ENCODE measurements around the gene PEX7. TPM values are rescaled to one million over a fixed set of nuclear protein-coding genes. Genes with fewer than 3 reads are reported as not detected.

Gene PEX7, protein sequence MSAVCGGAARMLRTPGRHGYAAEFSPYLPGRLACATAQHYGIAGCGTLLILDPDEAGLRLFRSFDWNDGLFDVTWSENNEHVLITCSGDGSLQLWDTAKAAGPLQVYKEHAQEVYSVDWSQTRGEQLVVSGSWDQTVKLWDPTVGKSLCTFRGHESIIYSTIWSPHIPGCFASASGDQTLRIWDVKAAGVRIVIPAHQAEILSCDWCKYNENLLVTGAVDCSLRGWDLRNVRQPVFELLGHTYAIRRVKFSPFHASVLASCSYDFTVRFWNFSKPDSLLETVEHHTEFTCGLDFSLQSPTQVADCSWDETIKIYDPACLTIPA
- 5.7 TPM for polyA plus RNA-seq (2013, experiment 1 of 2)
- polyA plus RNA-seq (2013, experiment 2 of 2): 7.7 TPM

DNA sequence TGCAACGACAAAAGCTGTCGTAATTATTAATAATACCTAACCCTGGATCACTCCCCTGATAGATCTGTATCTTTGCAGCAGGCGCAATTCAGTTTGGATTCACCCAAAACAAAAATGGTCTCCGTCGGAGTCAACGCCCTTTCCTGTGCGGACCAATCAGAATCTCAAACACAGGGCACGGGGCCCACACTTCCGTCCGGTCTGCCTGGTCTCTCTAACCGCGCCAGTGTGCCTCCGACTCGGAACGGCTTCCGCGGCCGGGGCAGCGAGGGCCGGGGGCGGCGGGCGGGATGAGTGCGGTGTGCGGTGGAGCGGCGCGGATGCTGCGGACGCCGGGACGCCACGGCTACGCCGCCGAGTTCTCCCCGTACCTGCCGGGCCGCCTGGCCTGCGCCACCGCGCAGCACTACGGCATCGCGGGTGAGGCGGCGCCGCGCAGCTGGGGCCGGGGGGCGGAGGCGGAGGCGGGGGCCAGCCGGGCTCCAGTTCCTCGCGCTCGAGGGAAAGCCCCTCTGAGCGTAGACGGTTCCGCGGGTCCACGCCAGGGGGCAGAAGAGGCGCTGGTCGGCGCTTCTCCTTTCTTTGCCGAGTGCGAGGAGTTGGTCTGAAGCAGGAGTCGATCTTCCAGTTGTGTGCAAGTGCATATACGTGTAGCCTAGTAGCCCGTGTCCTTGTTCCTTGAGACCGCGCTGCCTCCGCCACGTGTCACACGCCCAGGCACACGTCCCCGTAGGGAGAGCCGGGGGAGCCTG, at the start of gene PEX7:
Gene PEX7 (plus strand): TSS at position 217 of the 752 bp plus-strand sequence. CDS start 74 bp downstream, at position 291.
- 5% methylated on average over 78 of the region's 78 CpGs for WGBS
- H3K9ac ChIP-seq (ENCODE audit: low read depth, low read length): peak within 1 kb of the TSS; percentile 82
- 0 out of 2 replicates have a peak, but pooled peaks cover 3% of the 10 kb centered on the region for H3K27me3 ChIP-seq (ENCODE audit: insufficient read depth, low read length)
- H3K36me3 ChIP-seq (ENCODE audit: insufficient read depth, low read length): peaks cover 23% of the 10 kb centered on the region
- no peaks in the 10 kb centered on the region for H3K4me1 ChIP-seq (ENCODE audit: insufficient read depth, low read length)
- no peaks in the 10 kb centered on the region for H3K9me3 ChIP-seq (ENCODE audit: insufficient read depth, low read depth, low read length)
- peak within 1 kb of the TSS; percentile 90 for H3K27ac ChIP-seq (ENCODE audit: low read depth, low read length)
- H3K4me3 ChIP-seq (ENCODE audit: low read length): peak within 1 kb of the TSS; percentile 67

GRCh38 chr6:136772685-136773472, 49.5 kb upstream of the PEX7 start:
- no peaks in the 10 kb centered on the region for H3K36me3 ChIP-seq (ENCODE audit: insufficient read depth, low read length)
- H3K27me3 ChIP-seq (ENCODE audit: insufficient read depth, low read length): no peaks in the 10 kb centered on the region
- H3K27ac ChIP-seq (ENCODE audit: low read depth, low read length): no peak overlapping the region
- H3K9ac ChIP-seq (ENCODE audit: low read depth, low read length): peak overlapping the region; percentile 22; the same call in 1 of the 2 replicates
- peaks cover 9% of the 10 kb centered on the region for H3K4me1 ChIP-seq (ENCODE audit: insufficient read depth, low read length)
- WGBS: 80% methylated on average over 5 of the region's 6 CpGs
- no peak overlapping the region for H3K4me3 ChIP-seq (ENCODE audit: low read length)
- no peaks in the 10 kb centered on the region for H3K9me3 ChIP-seq (ENCODE audit: insufficient read depth, low read depth, low read length)

- Histone ChIP-seq H3K27ac (ENCODE audit: low read depth, low read length) (no peak overlapping the region), H3K9ac (ENCODE audit: low read depth, low read length) (peak overlapping the region; percentile 22; the same call in 1 of the 2 replicates), H3K9me3 (ENCODE audit: insufficient read depth, low read depth, low read length) (no peaks in the 10 kb centered on the region), H3K27me3 (ENCODE audit: insufficient read depth, low read length) (no peaks in the 10 kb centered on the region), H3K36me3 (ENCODE audit: insufficient read depth, low read length) (no peaks in the 10 kb centered on the region), H3K4me3 (ENCODE audit: low read length) (no peak overlapping the region), H3K4me1 (ENCODE audit: insufficient read depth, low read length) (peaks cover 9% of the 10 kb centered on the region)
- WGBS: 91% methylated on average over 3 of the region's 4 CpGs
Observed at GRCh38 chr6:136773473-136773796, 49.0 kb upstream of the PEX7 start.

GRCh38 chr6:136774228-136775041, 48.0 kb upstream of the PEX7 start:
- Histone ChIP-seq H3K27me3 (ENCODE audit: insufficient read depth, low read length) (no peaks in the 10 kb centered on the region), H3K4me3 (ENCODE audit: low read length) (no peak overlapping the region), H3K36me3 (ENCODE audit: insufficient read depth, low read length) (no peaks in the 10 kb centered on the region), H3K4me1 (ENCODE audit: insufficient read depth, low read length) (peaks cover 9% of the 10 kb centered on the region), H3K9me3 (ENCODE audit: insufficient read depth, low read depth, low read length) (no peaks in the 10 kb centered on the region), H3K27ac (ENCODE audit: low read depth, low read length) (no peak overlapping the region), H3K9ac (ENCODE audit: low read depth, low read length) (no peak overlapping the region)
- 91% methylated on average over 5 of the region's 6 CpGs for WGBS

- no peak overlapping the region for H3K27ac ChIP-seq (ENCODE audit: low read depth, low read length)
- 93% methylated on average over 3 of the region's 3 CpGs for WGBS
- peaks cover 9% of the 10 kb centered on the region for H3K4me1 ChIP-seq (ENCODE audit: insufficient read depth, low read length)
- H3K9me3 ChIP-seq (ENCODE audit: insufficient read depth, low read depth, low read length): no peaks in the 10 kb centered on the region
- no peak overlapping the region for H3K4me3 ChIP-seq (ENCODE audit: low read length)
- H3K9ac ChIP-seq (ENCODE audit: low read depth, low read length): no peak overlapping the region
- H3K36me3 ChIP-seq (ENCODE audit: insufficient read depth, low read length): no peaks in the 10 kb centered on the region
- no peaks in the 10 kb centered on the region for H3K27me3 ChIP-seq (ENCODE audit: insufficient read depth, low read length)
Observed at GRCh38 chr6:136775081-136775480, 47.3 kb upstream of the PEX7 start.

GRCh38 chr6:136775548-136775947, 46.8 kb upstream of the PEX7 start:
- H3K4me1 ChIP-seq (ENCODE audit: insufficient read depth, low read length): peaks cover 9% of the 10 kb centered on the region
- WGBS: 95% methylated on average over 2 of the region's 2 CpGs

DNA sequence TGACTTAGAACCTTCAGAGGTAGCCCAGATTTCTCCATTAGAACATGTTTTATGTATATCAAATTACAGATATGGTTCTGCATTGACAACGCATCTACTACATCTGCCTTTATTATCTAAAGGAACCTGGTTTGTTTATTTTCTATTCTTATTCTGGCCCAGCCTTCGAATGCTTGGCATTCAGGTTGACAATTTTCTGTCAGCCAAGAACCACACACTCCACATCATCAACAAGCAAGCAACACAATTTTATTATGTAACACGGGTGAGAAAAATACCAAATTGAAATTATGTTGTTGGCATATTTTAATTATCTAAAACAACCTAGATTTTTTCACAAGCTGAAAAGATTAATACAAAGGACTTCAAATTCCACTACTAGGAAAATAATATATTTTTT, 44.7 kb upstream of the PEX7 start:
- no peaks in the 10 kb centered on the region for H3K9me3 ChIP-seq (ENCODE audit: insufficient read depth, low read depth, low read length)
- H3K4me3 ChIP-seq (ENCODE audit: low read length): no peak overlapping the region
- H3K9ac ChIP-seq (ENCODE audit: low read depth, low read length): no peak overlapping the region
- WGBS: 85% methylated on average over 2 of the region's 3 CpGs
- H3K27me3 ChIP-seq (ENCODE audit: insufficient read depth, low read length): no peaks in the 10 kb centered on the region
- H3K27ac ChIP-seq (ENCODE audit: low read depth, low read length): no peak overlapping the region
- H3K4me1 ChIP-seq (ENCODE audit: insufficient read depth, low read length): peaks cover 8% of the 10 kb centered on the region
- H3K36me3 ChIP-seq (ENCODE audit: insufficient read depth, low read length): no peaks in the 10 kb centered on the region

More at GRCh38 chr6:136775548-136775947, 46.8 kb upstream of the PEX7 start:
- no peak overlapping the region for H3K27ac ChIP-seq (ENCODE audit: low read depth, low read length)
- H3K36me3 ChIP-seq (ENCODE audit: insufficient read depth, low read length): no peaks in the 10 kb centered on the region
- H3K9me3 ChIP-seq (ENCODE audit: insufficient read depth, low read depth, low read length): no peaks in the 10 kb centered on the region
- H3K9ac ChIP-seq (ENCODE audit: low read depth, low read length): no peak overlapping the region
- H3K4me3 ChIP-seq (ENCODE audit: low read length): no peak overlapping the region
- no peaks in the 10 kb centered on the region for H3K27me3 ChIP-seq (ENCODE audit: insufficient read depth, low read length)

- H3K27ac ChIP-seq (ENCODE audit: low read depth, low read length): no peak overlapping the region
- H3K36me3 ChIP-seq (ENCODE audit: insufficient read depth, low read length): no peaks in the 10 kb centered on the region
- H3K4me3 ChIP-seq (ENCODE audit: low read length): no peak overlapping the region
- H3K4me1 ChIP-seq (ENCODE audit: insufficient read depth, low read length): no peaks in the 10 kb centered on the region; the same call in 1 of the 2 replicates
- H3K9ac ChIP-seq (ENCODE audit: low read depth, low read length): no peak overlapping the region
- 87% methylated on average over 1 of the region's 1 CpG for WGBS
- H3K9me3 ChIP-seq (ENCODE audit: insufficient read depth, low read depth, low read length): no peaks in the 10 kb centered on the region
- H3K27me3 ChIP-seq (ENCODE audit: insufficient read depth, low read length): no peaks in the 10 kb centered on the region
Observed at GRCh38 chr6:136779682-136780081, 42.7 kb upstream of the PEX7 start.

GRCh38 chr6:136780972-136781371, 41.4 kb upstream of the PEX7 start:
- no peaks in the 10 kb centered on the region; the same call in 1 of the 2 replicates for H3K4me1 ChIP-seq (ENCODE audit: insufficient read depth, low read length)
- no peak overlapping the region for H3K9ac ChIP-seq (ENCODE audit: low read depth, low read length)
- H3K4me3 ChIP-seq (ENCODE audit: low read length): no peak overlapping the region
- H3K36me3 ChIP-seq (ENCODE audit: insufficient read depth, low read length): no peaks in the 10 kb centered on the region
- H3K27me3 ChIP-seq (ENCODE audit: insufficient read depth, low read length): no peaks in the 10 kb centered on the region
- no peak overlapping the region for H3K27ac ChIP-seq (ENCODE audit: low read depth, low read length)
- 95% methylated on average over 2 of the region's 3 CpGs for WGBS
- no peaks in the 10 kb centered on the region for H3K9me3 ChIP-seq (ENCODE audit: insufficient read depth, low read depth, low read length)

DNA sequence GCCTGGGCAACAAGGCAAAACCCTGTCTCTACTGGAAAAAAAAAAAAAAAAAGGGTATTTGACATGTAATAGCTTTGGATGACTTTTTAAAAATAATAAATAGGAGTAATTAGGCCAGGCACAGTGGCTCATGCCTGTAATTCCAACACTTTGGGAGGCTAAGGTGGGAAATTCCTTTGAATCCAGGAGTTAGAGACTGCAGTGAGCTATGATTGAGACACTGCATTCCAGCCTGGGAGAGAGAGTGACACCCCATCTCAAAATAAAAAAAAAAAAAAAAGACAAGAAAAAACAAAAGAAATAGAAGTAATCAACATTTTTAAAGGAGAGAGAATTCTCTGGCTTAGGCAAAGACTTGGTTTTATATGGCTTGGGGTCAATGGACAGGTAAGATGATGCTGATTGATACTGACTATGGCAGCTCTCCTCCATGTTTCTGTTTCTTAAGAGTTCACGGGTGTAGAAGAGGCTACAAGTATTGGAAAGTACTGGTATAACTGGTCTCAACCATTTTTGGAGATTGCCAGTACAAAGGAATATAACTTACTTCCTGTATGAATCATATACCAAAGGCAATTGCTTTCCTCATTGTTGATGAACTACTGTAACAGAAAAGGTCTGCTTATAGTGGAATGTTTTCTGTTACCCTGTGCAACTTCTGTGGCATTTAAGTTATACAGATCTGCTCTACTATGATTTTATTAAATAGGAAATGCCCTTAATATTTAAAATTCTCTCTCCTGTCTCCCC, 40.2 kb upstream of the PEX7 start:
- 89% methylated on average over 1 of the region's 1 CpG for WGBS
- H3K36me3 ChIP-seq (ENCODE audit: insufficient read depth, low read length): no peaks in the 10 kb centered on the region
- no peak overlapping the region for H3K9ac ChIP-seq (ENCODE audit: low read depth, low read length)
- no peaks in the 10 kb centered on the region; the same call in 1 of the 2 replicates for H3K4me1 ChIP-seq (ENCODE audit: insufficient read depth, low read length)
- H3K27me3 ChIP-seq (ENCODE audit: insufficient read depth, low read length): no peaks in the 10 kb centered on the region
- H3K27ac ChIP-seq (ENCODE audit: low read depth, low read length): no peak overlapping the region
- no peaks in the 10 kb centered on the region for H3K9me3 ChIP-seq (ENCODE audit: insufficient read depth, low read depth, low read length)
- no peak overlapping the region for H3K4me3 ChIP-seq (ENCODE audit: low read length)

Data from HUES64 (cell line).